GM12878 (cell line): ENCODE measurements around the gene SMO. TPM values are rescaled to one million over a fixed set of nuclear protein-coding genes. Genes with fewer than 3 reads are reported as not detected.

Source experiments
- BHLHE40 ChIP-seq, 2 experiments: fragments of 450-650 bp in 1 of 2; IDR thresholded peaks; 2 replicates each; pipeline ENCODE4 v1.6.1; 2011 to 2017; ENCODE audit warnings: low read depth in 2 of 2, borderline replicate concordance in 1 of 2, improper control_type of control experiment in 1 of 2, low read length in 1 of 2, mild to moderate bottlenecking in 1 of 2
- EGR1 ChIP-seq, 2 experiments: IDR thresholded peaks; 1 replicate in 1 of 2; 2 replicates in 1 of 2; pipeline ENCODE4 v1.6.1; 2011 to 2012; ENCODE audit warnings: low read depth in 2 of 2, low read length in 2 of 2, borderline replicate concordance in 1 of 2, mild to moderate bottlenecking in 1 of 2, moderate library complexity in 1 of 2
- ESRRA ChIP-seq: IDR thresholded peaks from 2 replicates; pipeline ENCODE4 v1.6.1; 2012; ENCODE audit warnings: mild to moderate bottlenecking, low read length, improper control_type of control experiment
- PML ChIP-seq: IDR thresholded peaks from 2 replicates; pipeline ENCODE4 v1.6.1; 2012; ENCODE audit warnings: low read length, inconsistent platforms
- POLR2A ChIP-seq: IDR thresholded peaks from 2 replicates; pipeline ENCODE4 v1.6.1; 2011; ENCODE audit warnings: low read depth, mild to moderate bottlenecking, low read length
- PRDM15 ChIP-seq: fragments of 450-650 bp; formaldehyde crosslinking; IDR thresholded peaks from 2 replicates; pipeline ENCODE4 v1.4.0; 2020; ENCODE audit warnings: mild to moderate bottlenecking, moderate library complexity
- polyA plus RNA-seq, 11 experiments: library from polyadenylated mRNA; depleted of rRNA in 4 of 11; unstranded in 6 of 11; stranded (reverse) in 5 of 11; fragments of >200 nt; fragmentation: Nextera tagmentation in 4 of 11; fragmentation: Illumina TruSeq in 1 of 11; extraction: Ambion mirVana in 4 of 11; extraction: Trizol in 1 of 11; gene quantifications; 1 replicate in 1 of 11; 2 replicates in 10 of 11; pipeline versions ENCODE4 v1.2.1 to v1.2.3, GENCODE V29; 2011 to 2016; ENCODE audit warnings: inconsistent platforms in 2 of 11, missing spikeins in 2 of 11, low read depth in 1 of 11
- total RNA-seq, 4 experiments: library from RNA; depleted of rRNA in 3 of 4; stranded (reverse); fragments of >200 nt in 3 of 4; fragmentation: Illumina TruSeq in 1 of 4; extraction: Trizol in 1 of 4; gene quantifications; 2 replicates each; pipeline versions ENCODE4 v1.2.1 to v1.2.3, GENCODE V29; 2013 to 2021

Gene SMO
- total and polyA plus RNA-seq, 10 of the 15 experiments (the other 5 are each of a cell fraction or from before 2014, with no cell fraction given): 0.40 to 11.2 (median 2.6) TPM

DNA sequence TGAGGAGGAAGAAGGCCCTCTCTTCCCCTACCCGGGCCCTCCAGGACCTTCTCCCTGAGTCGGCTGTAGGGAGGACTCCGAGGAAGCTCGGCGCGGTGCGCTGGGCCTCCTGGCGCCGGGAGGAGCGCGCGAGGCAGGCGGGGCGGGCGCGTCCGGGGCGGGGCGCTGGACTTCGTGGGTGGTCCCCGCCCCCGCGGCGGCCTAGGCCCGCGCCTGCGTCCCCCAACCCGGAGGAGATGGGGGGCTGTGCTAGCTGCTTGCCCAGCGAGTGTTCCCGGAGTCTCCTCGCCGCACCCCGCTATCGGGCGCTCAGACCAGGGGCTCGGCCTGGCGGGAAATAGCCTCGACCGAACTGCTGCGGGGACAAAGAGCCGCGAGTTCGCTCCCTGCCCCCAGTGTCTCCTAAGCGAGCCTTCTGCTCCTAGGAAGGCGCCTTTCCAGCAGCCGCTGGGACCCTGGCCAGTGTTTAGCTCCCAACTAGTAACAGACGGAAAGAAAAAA is 19.2 kb upstream of the SMO start (continued):
- peak; percentile 19; the same call in 1 of the 2 replicates for TF ChIP-seq PRDM15 (CRISPR knock-in tag)
- TF ChIP-seq POLR2A: peak; percentile 80
- TF ChIP-seq PML: no peak
- 0 out of 4 replicates have a peak, but pooled peaks of 1 of the 2 experiments have one; percentile 14 for TF ChIP-seq BHLHE40 (IDR thresholded peaks at IDR 0.05; ENCODE audit: borderline replicate concordance in 1 of 2, low read depth in 2 of 2, low read length in 1 of 2)
- TF ChIP-seq EGR1 (IDR thresholded peaks at IDR 0.05; ENCODE audit: borderline replicate concordance in 1 of 2, low read depth in 2 of 2, low read length in 2 of 2): peak in 1 of 2 experiments; percentile 95; a peak in 2 of 3 replicates
- no peak for TF ChIP-seq ESRRA
